WTC11 (cell line): Measurements from ENCODE around the gene ERBB4.

Experiments
- CTCF ChIP-seq: fragments of 200-600 bp; IDR thresholded peaks from 2 replicates; pipeline ENCODE4 v1.8.0; 2022; ENCODE audit warnings: antibody characterized with exemption
- FOXP4 ChIP-seq: sonication (generic); formaldehyde crosslinking; IDR thresholded peaks from 2 replicates; pipeline ENCODE4 v1.8.0; 2022; ENCODE audit warnings: mild to moderate bottlenecking, missing genetic modification reagents

- TF ChIP-seq CTCF (no peak), FOXP4 (CRISPR knock-in tag) (no peak)
Observed at GRCh38 chr2:211390536-211391188, 1147.9 kb downstream of the ERBB4 start.
